Ovary (tissue), 3 donors: ENCODE results near the gene LIPT2.

Source experiments
- CTCF ChIP-seq, 3 donors: fragments of 450-650 bp in 2 of 3; fragments of 200-600 bp in 1 of 3; IDR thresholded peaks; one replicate each; pipeline versions ENCODE4 v1.5.1 to v1.8.0; 2016 to 2022; ENCODE audit warnings: antibody characterized with exemption in 3 of 3, mild to moderate bottlenecking in 1 of 3
- POLR2A ChIP-seq: fragments of 450-650 bp; IDR thresholded peaks from one replicate; pipeline ENCODE4 v1.6.1; 2017; ENCODE audit warnings: antibody characterized with exemption, mild to moderate bottlenecking, moderate library complexity
- donor health status: DM: no; HTN: no; CAD: no.

GRCh38 chr11:74532501-74533246 is 39.1 kb upstream of the LIPT2 start:
- no peak for TF ChIP-seq CTCF (IDR thresholded peaks at IDR 0.05)
- no peak for TF ChIP-seq POLR2A
